Renal pelvis (tissue), 4 donors: ENCODE measurements around the gene CMSS1. TPM values are rescaled to one million over a fixed set of nuclear protein-coding genes. Genes with fewer than 3 reads are reported as not detected.

Experiments used
- DNase-seq: peaks from one replicate; pipeline ENCODE4 v3.0.0-alpha.2; 2013
- polyA plus RNA-seq, 3 donors: library from polyadenylated mRNA; unstranded; fragments of 120-200 nt; gene quantifications; one replicate each; pipeline ENCODE4 v1.2.1, GENCODE V29; 2013; ENCODE audit not compliant: insufficient read length in 3 of 3

CMSS1 gene
- polyA plus RNA-seq, 3 donors = 37.1 to 43.5 (median 41.3) TPM

- no peak for DNase-seq
Observed at GRCh38 chr3:99900248-99900647, 82.6 kb downstream of the CMSS1 start.

DNA sequence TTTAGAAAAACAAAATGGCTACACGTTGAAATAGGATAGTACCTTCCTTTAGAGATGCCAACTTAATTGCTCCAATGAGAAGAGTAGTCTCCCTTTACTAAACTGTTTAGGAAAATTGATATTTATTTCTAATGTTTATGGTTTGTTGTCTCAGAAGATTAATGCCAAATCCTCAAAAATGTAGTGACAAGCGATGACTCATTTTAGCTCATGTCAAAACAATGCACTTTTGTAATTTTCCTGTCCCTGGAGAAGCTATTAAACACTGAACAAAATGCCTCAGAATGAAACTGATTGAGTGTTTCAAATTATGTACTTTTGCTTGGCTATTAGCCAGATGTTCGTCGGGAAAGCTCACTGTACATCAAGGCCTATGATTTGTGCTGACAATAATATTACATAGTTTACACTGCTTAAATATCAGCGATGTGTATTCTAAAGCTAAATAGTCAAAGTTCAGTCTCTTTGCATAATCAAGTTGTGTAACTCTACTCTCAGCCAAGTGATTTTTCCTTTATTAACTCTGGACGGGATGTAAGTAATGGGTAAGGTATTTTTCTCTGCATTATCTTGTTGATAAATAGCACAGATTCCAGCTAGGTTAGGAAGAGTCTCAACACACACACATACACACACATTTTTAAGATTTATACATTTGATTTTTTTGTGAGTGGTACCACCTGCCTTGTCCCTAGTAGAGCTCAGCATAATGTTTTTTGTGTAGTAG lies 83.7 kb downstream of the CMSS1 start:
- no peak for DNase-seq

DNA sequence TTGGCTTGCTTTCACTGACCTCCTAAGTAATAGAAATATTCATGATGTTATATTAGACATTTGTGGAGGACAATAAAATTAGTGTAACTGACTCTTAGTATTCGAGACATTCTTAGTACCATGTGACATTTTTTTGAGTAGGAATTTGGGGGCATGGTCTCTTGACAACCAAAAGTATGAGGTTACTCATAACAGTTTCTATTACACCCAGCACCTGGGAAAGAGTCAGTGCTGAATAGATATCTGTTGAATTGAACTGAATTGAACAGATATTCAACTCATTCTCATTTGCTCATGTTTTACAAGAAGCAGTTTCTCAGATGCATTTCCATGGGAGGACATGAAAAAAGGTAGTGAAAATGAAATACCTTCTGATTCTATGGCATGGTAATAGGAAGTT lies 84.4 kb downstream of the CMSS1 start:
- no peak for DNase-seq

DNA sequence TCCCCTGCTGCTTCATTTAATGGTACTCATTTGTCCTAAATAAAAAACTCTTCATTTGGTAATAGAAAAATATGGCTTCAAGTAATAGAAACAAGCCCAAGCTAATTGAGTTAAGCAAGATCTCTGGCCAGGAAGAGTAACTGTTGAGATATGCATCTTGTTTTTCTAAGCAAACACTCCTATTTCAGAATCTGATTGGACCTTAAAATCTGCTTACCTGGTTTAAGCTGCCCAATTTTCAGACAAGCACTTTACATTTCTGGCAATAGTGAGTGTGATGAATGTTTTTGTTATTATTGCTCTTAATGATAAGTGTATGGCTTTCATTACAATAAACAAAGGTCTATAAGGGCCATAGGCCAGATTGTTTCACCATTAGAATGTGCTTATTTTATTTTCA lies 86.2 kb downstream of the CMSS1 start:
- DNase-seq = no peak

DNA sequence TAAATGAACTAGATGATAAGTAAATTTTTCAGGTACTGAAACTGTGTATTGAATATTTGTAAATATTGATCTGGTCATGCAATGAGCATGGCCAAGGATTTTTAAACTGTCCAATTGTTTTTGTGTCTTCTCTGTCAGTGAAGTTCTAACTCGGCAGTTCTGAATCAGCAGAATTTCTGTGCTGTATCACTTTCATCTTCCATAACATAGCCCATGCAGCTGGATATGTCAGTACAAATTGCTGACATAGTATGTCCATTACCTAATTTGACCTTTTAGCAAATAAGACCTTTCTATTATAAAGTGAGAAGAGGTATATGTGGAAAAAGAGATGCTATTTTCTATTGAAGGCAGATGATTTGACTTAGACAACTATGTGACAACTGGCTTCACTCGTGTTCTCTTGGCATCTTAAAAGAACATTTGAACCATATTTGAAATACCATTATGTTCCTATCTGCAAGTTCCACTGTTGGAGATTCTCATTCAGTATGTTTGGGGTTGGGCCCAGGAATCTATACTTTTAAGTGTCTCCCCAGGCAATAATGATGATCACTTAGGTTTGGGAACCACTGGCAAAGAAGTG lies 90.4 kb downstream of the CMSS1 start:
- DNase-seq = no peak

GRCh38 chr3:99909714-99910495 lies 92.2 kb downstream of the CMSS1 start:
- DNase-seq = no peak

GRCh38 chr3:99910752-99911290 lies 93.2 kb downstream of the CMSS1 start:
- DNase-seq = no peak

DNA sequence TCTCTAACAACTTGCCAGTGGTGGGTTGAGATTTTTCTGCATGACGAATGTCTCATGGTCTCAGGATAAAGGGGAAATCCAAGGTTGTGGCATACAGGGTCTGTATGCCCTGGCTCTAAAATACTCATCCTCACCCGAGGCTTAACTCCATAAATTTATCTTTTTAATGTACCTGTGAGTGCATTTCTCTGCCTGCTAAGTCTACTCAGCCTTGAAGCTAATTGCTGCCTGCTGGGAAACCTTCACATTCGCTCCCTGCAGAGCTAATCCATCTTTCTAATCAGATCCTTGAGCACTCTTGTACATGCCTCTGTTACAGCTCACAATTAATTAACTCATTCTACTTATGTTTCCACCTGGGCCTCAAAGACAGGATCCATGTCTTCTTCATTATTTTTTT lies 93.8 kb downstream of the CMSS1 start:
- no peak for DNase-seq

DNA sequence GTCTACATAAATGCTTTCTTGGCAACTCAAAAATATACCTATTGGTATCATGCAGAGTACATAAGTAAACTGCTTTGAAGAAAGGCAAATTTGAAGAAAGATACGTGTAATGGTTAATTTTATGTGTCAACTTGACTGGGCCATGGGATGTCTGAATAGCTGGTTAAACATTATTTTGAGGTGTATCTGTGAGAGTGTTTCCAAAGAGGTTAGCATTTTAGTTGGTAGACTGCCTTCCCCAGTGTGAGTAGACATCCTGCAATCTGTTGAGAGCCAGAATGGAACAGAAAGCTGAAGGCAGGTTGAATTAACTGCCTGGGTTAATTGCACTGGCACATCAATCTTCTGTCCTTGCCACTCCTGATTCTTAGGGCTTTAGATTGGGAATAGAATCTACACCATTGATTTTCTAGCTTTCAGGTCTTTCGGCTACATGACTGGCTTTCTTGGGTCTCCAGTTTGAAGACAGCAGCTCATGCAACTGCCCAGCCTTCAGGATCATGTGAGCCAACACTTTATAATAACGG lies 98.3 kb downstream of the CMSS1 start:
- no peak for DNase-seq

GRCh38 chr3:99918715-99919114 lies 101.1 kb downstream of the CMSS1 start:
- DNase-seq = no peak

- DNase-seq = no peak
Observed at GRCh38 chr3:99919694-99920093, 102.0 kb downstream of the CMSS1 start.

- no peak for DNase-seq
Observed at GRCh38 chr3:99920481-99921376, 103.1 kb downstream of the CMSS1 start.

DNA sequence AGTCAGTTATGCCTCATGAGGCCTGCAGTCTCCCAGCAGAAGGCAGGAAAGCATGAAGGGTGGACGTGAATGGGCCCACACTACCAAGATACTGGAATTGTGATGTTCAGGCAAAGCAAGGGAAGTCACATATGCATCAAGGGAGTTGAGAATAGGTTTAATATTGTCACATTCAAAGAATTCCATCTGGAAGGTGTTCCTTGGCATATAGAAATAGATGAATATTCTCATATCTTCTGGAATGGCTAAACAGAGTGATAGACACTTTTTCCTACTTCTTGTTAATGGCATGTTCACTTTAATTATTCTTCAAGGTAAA lies 103.7 kb downstream of the CMSS1 start:
- DNase-seq = no peak

DNA sequence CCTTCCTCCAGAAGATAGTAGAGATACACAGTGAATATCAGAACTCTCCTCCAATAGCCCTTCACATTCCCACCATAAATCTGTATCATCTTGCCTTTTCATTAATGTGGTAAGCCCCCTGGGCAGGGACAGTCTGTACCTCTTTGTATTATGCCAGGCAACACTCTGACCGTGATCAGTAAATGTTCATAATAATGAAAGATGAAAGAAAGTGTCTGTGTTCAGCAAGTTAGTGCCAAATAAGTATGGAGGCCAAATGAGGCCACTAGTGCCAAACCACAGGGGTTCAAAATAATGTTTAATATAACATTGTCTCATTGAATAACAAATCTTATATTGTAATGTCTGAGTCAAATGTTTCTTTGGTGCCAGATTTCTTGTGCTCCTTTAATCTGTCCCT lies 104.3 kb downstream of the CMSS1 start:
- DNase-seq = no peak

DNA sequence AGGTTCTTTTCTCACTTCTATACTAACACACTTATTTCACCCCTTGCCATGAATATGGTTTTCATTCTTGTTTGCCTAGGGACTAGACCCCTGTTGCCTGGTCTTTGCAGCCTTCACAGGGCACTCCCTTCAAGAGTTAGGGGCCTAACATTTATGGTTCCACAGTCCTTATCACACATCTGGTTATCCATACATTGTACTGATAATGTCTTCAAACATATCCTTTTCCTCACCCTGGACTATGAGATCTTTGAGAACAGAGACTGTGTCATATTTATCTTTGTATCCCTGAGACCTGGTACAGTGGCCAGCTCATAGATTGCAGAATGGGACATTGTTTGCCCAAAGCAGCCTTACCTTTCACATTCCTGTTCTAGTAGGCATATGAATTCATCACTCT lies 106.2 kb downstream of the CMSS1 start:
- DNase-seq = no peak

GRCh38 chr3:99925584-99926230 lies 108.0 kb downstream of the CMSS1 start:
- DNase-seq = no peak

DNA sequence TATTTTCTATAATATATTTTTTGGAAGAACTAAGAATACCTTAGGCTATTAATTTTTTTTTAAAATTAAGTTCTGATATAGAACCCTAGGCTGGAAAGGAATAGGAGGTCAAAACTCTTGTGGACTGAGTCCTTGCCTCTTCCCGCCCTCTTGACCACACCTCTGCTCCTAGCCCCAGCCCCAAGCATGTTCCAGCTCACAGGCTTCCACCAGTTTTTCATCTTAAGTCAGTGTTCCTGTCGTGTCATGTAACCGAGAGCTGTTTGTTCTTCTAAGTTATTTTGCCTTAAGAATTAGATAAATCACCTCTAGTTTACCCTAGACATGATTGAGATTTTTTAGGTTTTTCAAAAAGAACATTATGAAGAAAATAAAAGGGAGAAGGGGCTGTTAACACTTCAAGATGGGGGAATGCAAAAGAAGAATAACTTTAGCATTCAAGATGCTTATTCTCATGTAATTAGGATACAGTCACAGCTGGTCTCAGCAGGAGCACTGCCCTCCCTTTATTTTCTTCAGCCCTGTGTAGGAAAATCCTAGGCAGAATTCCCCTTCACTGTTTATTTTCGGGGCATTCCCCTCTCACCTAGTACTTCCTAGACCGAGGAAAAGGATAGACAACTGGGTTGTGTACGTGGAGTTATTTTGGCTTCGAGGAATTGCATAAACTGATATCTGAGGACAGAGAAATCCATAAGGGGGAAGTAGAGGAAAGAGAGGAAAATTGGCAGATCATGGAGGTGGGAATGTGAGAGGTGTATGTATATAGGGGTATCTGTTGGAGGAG lies 110.2 kb downstream of the CMSS1 start:
- no peak for DNase-seq

GRCh38 chr3:99928771-99929744 lies 111.4 kb downstream of the CMSS1 start:
- DNase-seq = no peak

- DNase-seq = no peak
Observed at GRCh38 chr3:99929745-99930139, 112.1 kb downstream of the CMSS1 start.
